ENCODE measurements around the gene DEDD. TPM values are rescaled to one million over a fixed set of nuclear protein-coding genes. Genes with fewer than 3 reads are reported as not detected.

Gene DEDD
- polyA plus RNA-seq, 4 donors = 43.1 to 57.7 (median 48.1) TPM

GRCh38 chr1:161079436-161080110 is 52.9 kb downstream of the DEDD start:
- DNase-seq (ENCODE audit: low read depth in 4 of 4, low spot score in 2 of 4) = no peak

GRCh38 chr1:161077426-161077825 is 55.0 kb downstream of the DEDD start:
- DNase-seq (ENCODE audit: low read depth in 4 of 4, low spot score in 2 of 4) = no peak

GRCh38 chr1:161076410-161076809 is 56.1 kb downstream of the DEDD start:
- no peak for DNase-seq (ENCODE audit: low read depth in 4 of 4, low spot score in 2 of 4)

- no peak for DNase-seq (ENCODE audit: low read depth in 4 of 4, low spot score in 2 of 4)
These were observed 57.6 kb downstream of the DEDD start for GRCh38 chr1:161074676-161075368.

- DNase-seq (ENCODE audit: low read depth in 4 of 4, low spot score in 2 of 4) = no peak
These were observed 58.9 kb downstream of the DEDD start for GRCh38 chr1:161073474-161074121.

- no peak for DNase-seq (ENCODE audit: low read depth in 4 of 4, low spot score in 2 of 4)
These were observed 59.6 kb downstream of the DEDD start for GRCh38 chr1:161072751-161073449.

- no peak for DNase-seq (ENCODE audit: low read depth in 4 of 4, low spot score in 2 of 4)
These were observed 60.5 kb downstream of the DEDD start for GRCh38 chr1:161071886-161072371.

Other genes with a start within 250 kb of the DEDD start
- 1 to 10 TPM; 1.3 to 5.3 (median 2.1) TPM for gene ITLN1, start 247.5 kb downstream of the DEDD start, polyA plus RNA-seq (ENCODE audit: insufficient read length in 4 of 4)
- not detected for gene ITLN2, start 177.9 kb downstream of the DEDD start, polyA plus RNA-seq (ENCODE audit: insufficient read length in 4 of 4)
- 100 to 1,000 TPM in 1 of 4 donors, 10 to 100 TPM in 3; 76.1 to 101 (median 82.1) TPM for gene F11R, start 111.5 kb downstream of the DEDD start, polyA plus RNA-seq (ENCODE audit: insufficient read length in 4 of 4)
- gene TSTD1, start 93.7 kb downstream of the DEDD start, polyA plus RNA-seq (ENCODE audit: insufficient read length in 4 of 4) = 10 to 100 TPM; 52.0 to 76.1 (median 67.5) TPM
- gene USF1, start 86.7 kb downstream of the DEDD start, polyA plus RNA-seq (ENCODE audit: insufficient read length in 4 of 4) = 10 to 100 TPM; 55.6 to 69.0 (median 60.4) TPM
- gene ARHGAP30, start 62.8 kb downstream of the DEDD start, polyA plus RNA-seq (ENCODE audit: insufficient read length in 4 of 4) = 1 to 10 TPM; 1.8 to 2.6 (median 2.0) TPM
- 1 to 10 TPM; 2.1 to 4.8 (median 4.3) TPM for gene NECTIN4, start 43.1 kb downstream of the DEDD start, polyA plus RNA-seq (ENCODE audit: insufficient read length in 4 of 4)
- 10 to 100 TPM; 14.9 to 21.5 (median 16.4) TPM for gene KLHDC9, start 34.3 kb downstream of the DEDD start, polyA plus RNA-seq (ENCODE audit: insufficient read length in 4 of 4)
- 10 to 100 TPM; 71.1 to 85.7 (median 77.7) TPM for gene PFDN2, start 14.6 kb downstream of the DEDD start, polyA plus RNA-seq (ENCODE audit: insufficient read length in 4 of 4)
- 10 to 100 TPM; 45.3 to 57.5 (median 51.8) TPM for gene NIT1, start 14.6 kb downstream of the DEDD start, polyA plus RNA-seq (ENCODE audit: insufficient read length in 4 of 4)
- gene UFC1, start 21.3 kb upstream of the DEDD start, polyA plus RNA-seq (ENCODE audit: insufficient read length in 4 of 4) = 100 to 1,000 TPM; 124 to 175 (median 145) TPM
- gene USP21, start 26.8 kb upstream of the DEDD start, polyA plus RNA-seq (ENCODE audit: insufficient read length in 4 of 4) = 10 to 100 TPM; 45.6 to 61.0 (median 50.3) TPM
- 10 to 100 TPM; 34.6 to 62.0 (median 49.4) TPM for gene PPOX, start 33.8 kb upstream of the DEDD start, polyA plus RNA-seq (ENCODE audit: insufficient read length in 4 of 4)
- gene B4GALT3, start 44.8 kb upstream of the DEDD start, polyA plus RNA-seq (ENCODE audit: insufficient read length in 4 of 4) = 10 to 100 TPM; 36.7 to 49.3 (median 41.3) TPM
- 1 to 10 TPM in 2 of 4 donors, under 1 TPM in 2; 0.72 to 1.6 (median 1.1) TPM for gene ADAMTS4, start 66.4 kb upstream of the DEDD start, polyA plus RNA-seq (ENCODE audit: insufficient read length in 4 of 4)
- gene NDUFS2, start 69.7 kb upstream of the DEDD start, polyA plus RNA-seq (ENCODE audit: insufficient read length in 4 of 4) = 100 to 1,000 TPM; 178 to 218 (median 200) TPM
- 10 to 100 TPM in 3 of 4 donors, 1 to 10 TPM in 1; 10.0 to 16.1 (median 11.8) TPM for gene FCER1G, start 82.6 kb upstream of the DEDD start, polyA plus RNA-seq (ENCODE audit: insufficient read length in 4 of 4)
- 100 to 1,000 TPM in 1 of 4 donors, under 1 TPM in 1, not detected in 2; 0.43 to 120 TPM for gene APOA2, start 91.0 kb upstream of the DEDD start, polyA plus RNA-seq (ENCODE audit: insufficient read length in 4 of 4)
- gene TOMM40L, start 93.4 kb upstream of the DEDD start, polyA plus RNA-seq (ENCODE audit: insufficient read length in 4 of 4) = 10 to 100 TPM; 12.7 to 16.9 (median 15.0) TPM
- 1 to 10 TPM; 1.9 to 4.4 (median 3.6) TPM for gene NR1I3, start 105.5 kb upstream of the DEDD start, polyA plus RNA-seq (ENCODE audit: insufficient read length in 4 of 4)
- gene PCP4L1, start 126.1 kb upstream of the DEDD start, polyA plus RNA-seq (ENCODE audit: insufficient read length in 4 of 4) = 1 to 10 TPM; 1.3 to 2.1 (median 1.4) TPM
- 1 to 10 TPM; 3.7 to 5.7 (median 4.8) TPM for gene MPZ, start 177.3 kb upstream of the DEDD start, polyA plus RNA-seq (ENCODE audit: insufficient read length in 4 of 4)
- gene SDHC, start 181.7 kb upstream of the DEDD start, polyA plus RNA-seq (ENCODE audit: insufficient read length in 4 of 4) = 100 to 1,000 TPM; 229 to 284 (median 257) TPM
- gene CFAP126, start 235.2 kb upstream of the DEDD start, polyA plus RNA-seq (ENCODE audit: insufficient read length in 4 of 4) = 10 to 100 TPM; 10.3 to 14.0 (median 12.5) TPM